AG04450 (cell line): ENCODE measurements around the gene IGFBP4. TPM values are rescaled to one million over a fixed set of nuclear protein-coding genes. Genes with fewer than 3 reads are reported as not detected.

Experiments
- CTCF ChIA-PET: fragments of 300-600, 350-600 bp; formaldehyde crosslinking; extraction: SDS; loops from one replicate; lab custom pipeline; 2022; ENCODE audit warnings: antibody characterized with exemption, inconsistent platforms; lab: Charles Lee
- POLR2A ChIA-PET: fragments of 350-600 bp; formaldehyde crosslinking; extraction: SDS; loops from one replicate; lab custom pipeline; 2021; ENCODE audit warnings: antibody characterized with exemption, inconsistent platforms; lab: Yijun Ruan, JAX
- DNase-seq: peaks from one replicate; pipeline ENCODE4 v3.0.0-alpha.2; 2011; ENCODE audit warnings: low read depth, low spot score
- H3K27ac ChIP-seq: one replicate; pipeline ENCODE4 v1.5.1; 2012; ENCODE audit warnings: low read depth, low read length, control low read depth
- H3K27me3 ChIP-seq: one replicate; pipeline ENCODE4 v1.6.0; 2012; ENCODE audit warnings: low read length; ENCODE audit not compliant: control insufficient read depth, insufficient read depth
- H3K4me3 ChIP-seq: 2 replicates; pipeline ENCODE4 v1.5.1; 2011; ENCODE audit warnings: mild to moderate bottlenecking, low read depth, low read length, control low read depth
- H3K9me3 ChIP-seq: 2 replicates; pipeline ENCODE4 v1.5.1; 2012; ENCODE audit warnings: low read length; ENCODE audit not compliant: control insufficient read depth, insufficient read depth
- polyA plus RNA-seq: library from polyadenylated mRNA; depleted of rRNA; stranded (reverse); fragments of >200 nt; gene quantifications from 2 replicates; pipeline ENCODE4 v1.2.3, GENCODE V29; 2011; rRNA removed
- TF ChIP-seq, protein P1 (sequence below): IDR thresholded peaks from 2 replicates; pipeline ENCODE4 v1.5.1; 2011; ENCODE audit warnings: low read depth, low read length, control low read depth, inconsistent platforms

Gene IGFBP4
- polyA plus RNA-seq, 1 experiment: 1,026 TPM

DNA sequence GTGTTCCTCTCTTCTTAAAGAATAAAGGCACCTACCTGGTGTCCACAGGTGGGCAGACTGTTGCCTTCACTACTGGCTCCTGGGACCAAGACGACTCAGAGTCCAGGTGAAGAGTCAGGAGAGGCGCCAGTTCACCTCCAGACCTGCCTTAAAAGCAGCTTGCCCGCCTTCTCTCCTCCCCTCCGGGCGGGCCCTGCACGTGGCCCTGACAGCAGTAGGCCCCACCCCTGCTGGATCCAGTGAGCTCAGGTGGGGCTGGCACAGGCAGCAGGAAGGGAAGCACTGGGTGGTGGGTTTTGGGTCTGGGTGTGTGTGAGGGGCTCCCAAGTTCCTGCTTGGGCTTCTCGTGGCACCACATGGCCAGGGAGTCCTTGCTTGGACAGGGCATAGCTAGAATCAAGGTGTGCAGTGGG is 58.3 kb downstream of the IGFBP4 start, which contains the start of gene TNS4:
TNS4 (minus strand) TSS at position 125 of the 413 bp plus-strand sequence. CDS start 5,198 bp downstream, outside the sequence.
- Histone ChIP-seq H3K27me3 (no peaks in the 10 kb centered on the region), H3K9me3 (no peaks in the 10 kb centered on the region; the same call in 1 of the 2 replicates), H3K4me3 (no peak within 1 kb of the TSS), H3K27ac (no peak within 1 kb of the TSS)
- ChIA-PET POLR2A (interaction anchor here (1.2 kb wide), 1 partner anchor 16 kb away, joined by 3 read pairs; no protein-coding TSS in a partner anchor), CTCF (interaction anchor here (0.8 kb wide), 1 partner anchor 10 kb away, joined by 3 read pairs; no protein-coding TSS in a partner anchor)
- no peak for DNase-seq
- TF ChIP-seq, protein P1, sequence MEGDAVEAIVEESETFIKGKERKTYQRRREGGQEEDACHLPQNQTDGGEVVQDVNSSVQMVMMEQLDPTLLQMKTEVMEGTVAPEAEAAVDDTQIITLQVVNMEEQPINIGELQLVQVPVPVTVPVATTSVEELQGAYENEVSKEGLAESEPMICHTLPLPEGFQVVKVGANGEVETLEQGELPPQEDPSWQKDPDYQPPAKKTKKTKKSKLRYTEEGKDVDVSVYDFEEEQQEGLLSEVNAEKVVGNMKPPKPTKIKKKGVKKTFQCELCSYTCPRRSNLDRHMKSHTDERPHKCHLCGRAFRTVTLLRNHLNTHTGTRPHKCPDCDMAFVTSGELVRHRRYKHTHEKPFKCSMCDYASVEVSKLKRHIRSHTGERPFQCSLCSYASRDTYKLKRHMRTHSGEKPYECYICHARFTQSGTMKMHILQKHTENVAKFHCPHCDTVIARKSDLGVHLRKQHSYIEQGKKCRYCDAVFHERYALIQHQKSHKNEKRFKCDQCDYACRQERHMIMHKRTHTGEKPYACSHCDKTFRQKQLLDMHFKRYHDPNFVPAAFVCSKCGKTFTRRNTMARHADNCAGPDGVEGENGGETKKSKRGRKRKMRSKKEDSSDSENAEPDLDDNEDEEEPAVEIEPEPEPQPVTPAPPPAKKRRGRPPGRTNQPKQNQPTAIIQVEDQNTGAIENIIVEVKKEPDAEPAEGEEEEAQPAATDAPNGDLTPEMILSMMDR: no peak

DNA sequence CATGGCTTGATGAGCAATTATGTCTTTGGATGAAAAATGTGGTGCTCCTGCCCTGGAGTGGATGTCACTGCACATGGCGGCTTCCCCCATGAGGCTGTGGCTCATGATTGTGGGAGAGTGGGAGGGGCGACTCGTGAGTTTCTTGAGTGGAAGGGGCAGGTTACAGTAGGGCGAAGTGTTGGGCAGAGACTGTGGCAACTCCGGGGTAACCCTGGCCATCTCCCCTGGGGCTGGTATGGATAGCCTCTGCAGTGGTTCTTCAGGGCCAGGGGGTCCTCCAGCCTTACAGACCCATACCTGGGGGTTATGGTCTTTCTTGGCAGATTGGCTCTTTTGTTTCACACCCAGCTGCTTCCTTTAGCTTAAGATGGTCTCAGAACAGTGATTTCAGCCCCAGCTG is 59.5 kb downstream of the IGFBP4 start:
- H3K4me3 ChIP-seq: no peak overlapping the region
- CTCF ChIA-PET: no interaction called here

DNA sequence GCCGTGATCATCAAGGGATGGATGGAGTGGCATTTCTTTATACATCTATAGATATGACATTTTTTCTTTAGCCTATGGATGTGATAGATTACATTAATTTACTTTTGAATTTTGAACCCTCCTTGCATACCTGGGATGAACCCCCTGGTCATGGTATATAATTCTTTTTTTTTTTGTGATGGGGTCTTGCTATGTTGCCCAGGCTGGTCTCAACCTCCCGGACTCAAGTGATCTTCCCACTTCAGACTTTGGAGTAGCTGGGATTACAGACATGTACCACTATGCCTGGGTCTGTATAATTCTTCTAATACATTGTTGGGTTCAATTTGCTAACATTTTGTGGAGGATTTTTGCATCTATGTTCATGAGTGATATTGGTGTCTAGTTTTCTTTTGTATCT is 59.9 kb downstream of the IGFBP4 start:
- POLR2A ChIA-PET: interaction anchor here (0.6 kb wide), 1 partner anchor 221 kb away, joined by 3 read pairs; no protein-coding TSS in a partner anchor
- H3K27ac ChIP-seq: no peak overlapping the region
- TF ChIP-seq, protein P1: no peak
- no peak overlapping the region for H3K4me3 ChIP-seq
- no peaks in the 10 kb centered on the region; the same call in 1 of the 2 replicates for H3K9me3 ChIP-seq
- no peak for DNase-seq
- H3K27me3 ChIP-seq: no peaks in the 10 kb centered on the region
- CTCF ChIA-PET: no interaction called here

More for the DNA sequence above, 59.5 kb downstream of the IGFBP4 start:
- no peaks in the 10 kb centered on the region for H3K27me3 ChIP-seq
- H3K27ac ChIP-seq: no peak overlapping the region
- POLR2A ChIA-PET: no interaction called here
- DNase-seq: no peak
- TF ChIP-seq, protein P1: no peak
- H3K9me3 ChIP-seq: no peaks in the 10 kb centered on the region; the same call in 1 of the 2 replicates

DNA sequence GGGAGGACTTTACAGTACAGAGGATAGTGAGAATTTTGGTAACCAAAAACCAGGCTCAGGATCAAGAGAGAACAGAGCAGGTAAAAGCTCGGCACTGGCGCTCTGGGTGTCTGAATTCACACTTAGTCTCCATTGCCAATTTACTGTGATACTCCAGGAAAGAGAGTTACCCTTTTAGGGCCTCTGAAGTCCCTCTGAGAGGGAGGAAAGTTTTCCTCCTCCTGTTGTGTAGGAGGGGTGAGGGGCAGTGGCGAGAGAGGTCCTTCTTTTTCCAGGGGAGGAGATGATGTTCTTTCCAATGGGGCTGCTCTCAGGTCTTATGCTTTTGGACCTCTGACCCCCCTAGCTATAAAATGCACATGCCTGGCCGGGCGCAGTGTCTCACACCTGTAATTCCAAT is 63.5 kb downstream of the IGFBP4 start:
- Histone ChIP-seq H3K27me3 (no peaks in the 10 kb centered on the region), H3K9me3 (no peaks in the 10 kb centered on the region; the same call in 1 of the 2 replicates), H3K4me3 (no peak overlapping the region), H3K27ac (no peak overlapping the region)
- ChIA-PET CTCF (no interaction called here), POLR2A (no interaction called here)
- TF ChIP-seq, protein P1: no peak
- no peak for DNase-seq

Other genes starting within 250 kb of the IGFBP4 start
- 8.1 and 8.6 TPM in 2 replicates for gene WIPF2, start 224.1 kb upstream of the IGFBP4 start, polyA plus RNA-seq
- 8.6 and 9.1 TPM in 2 replicates for gene CDC6, start 155.6 kb upstream of the IGFBP4 start, polyA plus RNA-seq
- 4.9 and 7.5 TPM in 2 replicates for gene RARA, start 134.3 kb upstream of the IGFBP4 start, polyA plus RNA-seq
- gene GJD3, start 78.7 kb upstream of the IGFBP4 start, polyA plus RNA-seq: 0.41 and 0.97 TPM in 2 replicates
- 28.2 and 53.5 TPM in 2 replicates for gene TOP2A, start 25.6 kb upstream of the IGFBP4 start, polyA plus RNA-seq
- gene TNS4, start 58.2 kb downstream of the IGFBP4 start, polyA plus RNA-seq: 0.07 and 0.10 TPM in 2 replicates
- gene CCR7, start 122.0 kb downstream of the IGFBP4 start, polyA plus RNA-seq: 0.12 and 0.22 TPM in 2 replicates
- gene SMARCE1, start 204.4 kb downstream of the IGFBP4 start, polyA plus RNA-seq: 93.3 and 111 TPM in 2 replicates
- gene KRT222, start 221.7 kb downstream of the IGFBP4 start, polyA plus RNA-seq: not detected in 2 replicates